Neural progenitor cell (in vitro differentiated cells): Measurements from ENCODE around the gene GABRA4. TPM values are rescaled to one million over a fixed set of nuclear protein-coding genes. Genes with fewer than 3 reads are reported as not detected.

ENCODE experiments used
- DNase-seq: peaks from one replicate; pipeline ENCODE4 v3.0.0-alpha.2; 2016; ENCODE audit warnings: low spot score
- H2AFZ ChIP-seq: fragments of 200-600 bp; sonication (generic); replicated peaks from 2 replicates; pipeline ENCODE4 v1.6.1; 2016; ENCODE audit warnings: antibody characterized with exemption
- H3F3A ChIP-seq: fragments of 200-600 bp; sonication (generic); 2 replicates; pipeline ENCODE4 v1.6.1; 2016; ENCODE audit warnings: antibody characterized with exemption, low read depth
- H3K27ac ChIP-seq: fragments of 200-600 bp; sonication (generic); 2 replicates; pipeline ENCODE4 v1.5.1; 2016; ENCODE audit warnings: mild to moderate bottlenecking
- H3K27me3 ChIP-seq: fragments of 200-600 bp; sonication (generic); 2 replicates; pipeline ENCODE4 v1.6.1; 2016; ENCODE audit warnings: mild to moderate bottlenecking, moderate library complexity
- H3K36me3 ChIP-seq: fragments of 200-600 bp; sonication (generic); 2 replicates; pipeline ENCODE4 v1.5.1; 2016
- H3K4me1 ChIP-seq: fragments of 200-600 bp; sonication (generic); 2 replicates; pipeline ENCODE4 v1.6.1; 2016; ENCODE audit warnings: mixed run types
- H3K4me2 ChIP-seq: fragments of 200-600 bp; sonication (generic); 2 replicates; pipeline ENCODE4 v1.6.1; 2016
- H3K4me3 ChIP-seq: fragments of 200-600 bp; sonication (generic); 2 replicates; pipeline ENCODE4 v1.5.1; 2016
- H3K79me2 ChIP-seq: fragments of 200-600 bp; sonication (generic); 2 replicates; pipeline ENCODE4 v1.6.1; 2016; ENCODE audit warnings: low read depth
- H3K9ac ChIP-seq: fragments of 200-600 bp; sonication (generic); 2 replicates; pipeline ENCODE4 v1.6.1; 2016
- H3K9me3 ChIP-seq: fragments of 200-600 bp; sonication (generic); 2 replicates; pipeline ENCODE4 v1.5.1; 2016; ENCODE audit warnings: low read depth
- H4K20me1 ChIP-seq: fragments of 200-600 bp; sonication (generic); 2 replicates; pipeline ENCODE4 v1.6.1; 2016; ENCODE audit warnings: low read depth
- H3K27ac Mint-ChIP-seq: 3 replicates; pipeline ENCODE4 v1.8.0; 2021; ENCODE audit warnings: mixed read lengths
- H3K27me3 Mint-ChIP-seq: 2 replicates; pipeline ENCODE4 v1.8.0; 2022; ENCODE audit warnings: low read depth, mild to moderate bottlenecking, inconsistent platforms, moderate library complexity, mixed read lengths; ENCODE audit not compliant: insufficient read depth
- H3K36me3 Mint-ChIP-seq: 3 replicates; pipeline ENCODE4 v1.8.0; 2021; ENCODE audit warnings: mixed read lengths
- H3K4me1 Mint-ChIP-seq: 3 replicates; pipeline ENCODE4 v1.8.0; 2021; ENCODE audit warnings: mixed read lengths
- H3K4me3 Mint-ChIP-seq: 3 replicates; pipeline ENCODE4 v1.8.0; 2021; ENCODE audit warnings: mild to moderate bottlenecking, moderate library complexity, mixed read lengths
- H3K9me3 Mint-ChIP-seq: 3 replicates; pipeline ENCODE4 v1.8.0; 2020; ENCODE audit warnings: mixed read lengths
- EZH2 ChIP-seq: fragments of 200-600 bp; sonication (generic); IDR thresholded peaks from 2 replicates; pipeline ENCODE4 v1.6.1; 2017; ENCODE audit warnings: antibody characterized with exemption, mild to moderate bottlenecking, moderate library complexity
- EZH2phosphoT487 ChIP-seq: fragments of 200-600 bp; sonication (generic); IDR thresholded peaks from 2 replicates; pipeline ENCODE4 v1.6.1; 2017; ENCODE audit warnings: antibody characterized with exemption
- total RNA-seq: library from RNA; depleted of rRNA; stranded (reverse); fragments of >200 nt; gene quantifications from 2 replicates; pipeline ENCODE4 v1.2.3, GENCODE V29; 2015; ENCODE audit warnings: low replicate concordance
- TF ChIP-seq, protein P1 (sequence below): fragments of 200-600 bp; sonication (generic); IDR thresholded peaks from 2 replicates; pipeline ENCODE4 v1.5.1; 2017; ENCODE audit warnings: antibody characterized with exemption, mild to moderate bottlenecking

Gene GABRA4
- total RNA-seq, 1 donor from 2014 or later, result not detected

DNA sequence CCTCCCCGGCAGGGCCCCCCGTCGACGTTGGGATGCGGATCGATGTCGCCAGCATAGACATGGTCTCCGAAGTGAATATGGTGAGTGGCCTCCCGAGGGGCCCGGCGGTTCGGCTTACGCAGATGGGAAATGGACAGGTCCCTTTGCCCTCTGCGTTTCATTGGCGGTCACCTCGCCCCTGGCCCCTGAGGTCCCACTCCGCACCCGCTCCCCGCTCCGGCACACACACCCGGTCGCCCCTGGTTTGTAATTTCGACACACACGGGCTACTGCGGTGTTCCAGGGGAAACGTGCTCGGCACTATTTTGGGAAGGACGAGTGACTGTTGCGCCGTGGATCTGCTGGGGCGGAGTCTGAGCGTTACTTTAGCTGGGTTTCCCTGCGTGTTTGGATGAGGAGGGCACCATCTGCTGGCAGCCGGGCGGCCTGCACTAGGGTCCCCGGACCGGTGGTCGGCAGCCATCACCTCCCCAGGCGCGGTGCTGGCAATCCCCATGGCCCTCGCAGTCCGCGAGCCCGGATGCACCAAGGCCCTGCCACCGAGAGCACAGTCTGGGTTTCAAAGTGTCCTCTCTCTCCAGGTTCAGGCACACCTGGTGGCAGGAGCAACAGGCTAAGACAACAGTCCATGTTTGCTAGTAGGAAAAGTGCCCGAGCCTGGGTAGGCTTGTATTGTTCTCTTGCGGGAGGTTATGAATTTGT is 39.2 kb upstream of the GABRA4 start:
- peak overlapping the region; percentile 99 for H2AFZ ChIP-seq
- H3K4me2 ChIP-seq, result peak overlapping the region; percentile 100
- Mint-ChIP-seq H3K9me3 (no peaks in the 10 kb centered on the region), H3K4me1 (peaks cover 7% of the 10 kb centered on the region), H3K27ac (no peak overlapping the region), H3K27me3 (peaks cover 8% of the 10 kb centered on the region), H3K4me3 (peak overlapping the region; percentile 84), H3K36me3 (no peaks in the 10 kb centered on the region)
- H3K4me1 ChIP-seq, result no peaks in the 10 kb centered on the region
- H3K27ac ChIP-seq, result no peak overlapping the region
- no peaks in the 10 kb centered on the region for H3K79me2 ChIP-seq
- DNase-seq, result peak; percentile 88
- no peaks in the 10 kb centered on the region for H3K9me3 ChIP-seq
- H4K20me1 ChIP-seq, result no peaks in the 10 kb centered on the region
- peak; percentile 35 for TF ChIP-seq EZH2
- no peak for TF ChIP-seq EZH2phosphoT487
- TF ChIP-seq, protein P1, sequence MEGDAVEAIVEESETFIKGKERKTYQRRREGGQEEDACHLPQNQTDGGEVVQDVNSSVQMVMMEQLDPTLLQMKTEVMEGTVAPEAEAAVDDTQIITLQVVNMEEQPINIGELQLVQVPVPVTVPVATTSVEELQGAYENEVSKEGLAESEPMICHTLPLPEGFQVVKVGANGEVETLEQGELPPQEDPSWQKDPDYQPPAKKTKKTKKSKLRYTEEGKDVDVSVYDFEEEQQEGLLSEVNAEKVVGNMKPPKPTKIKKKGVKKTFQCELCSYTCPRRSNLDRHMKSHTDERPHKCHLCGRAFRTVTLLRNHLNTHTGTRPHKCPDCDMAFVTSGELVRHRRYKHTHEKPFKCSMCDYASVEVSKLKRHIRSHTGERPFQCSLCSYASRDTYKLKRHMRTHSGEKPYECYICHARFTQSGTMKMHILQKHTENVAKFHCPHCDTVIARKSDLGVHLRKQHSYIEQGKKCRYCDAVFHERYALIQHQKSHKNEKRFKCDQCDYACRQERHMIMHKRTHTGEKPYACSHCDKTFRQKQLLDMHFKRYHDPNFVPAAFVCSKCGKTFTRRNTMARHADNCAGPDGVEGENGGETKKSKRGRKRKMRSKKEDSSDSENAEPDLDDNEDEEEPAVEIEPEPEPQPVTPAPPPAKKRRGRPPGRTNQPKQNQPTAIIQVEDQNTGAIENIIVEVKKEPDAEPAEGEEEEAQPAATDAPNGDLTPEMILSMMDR, result peak; percentile 87
- H3F3A ChIP-seq, result no peaks in the 10 kb centered on the region
- H3K4me3 ChIP-seq, result peak overlapping the region; percentile 56
- H3K36me3 ChIP-seq, result no peaks in the 10 kb centered on the region
- no peak overlapping the region for H3K9ac ChIP-seq
- H3K27me3 ChIP-seq, result peaks cover 50% of the 10 kb centered on the region

DNA sequence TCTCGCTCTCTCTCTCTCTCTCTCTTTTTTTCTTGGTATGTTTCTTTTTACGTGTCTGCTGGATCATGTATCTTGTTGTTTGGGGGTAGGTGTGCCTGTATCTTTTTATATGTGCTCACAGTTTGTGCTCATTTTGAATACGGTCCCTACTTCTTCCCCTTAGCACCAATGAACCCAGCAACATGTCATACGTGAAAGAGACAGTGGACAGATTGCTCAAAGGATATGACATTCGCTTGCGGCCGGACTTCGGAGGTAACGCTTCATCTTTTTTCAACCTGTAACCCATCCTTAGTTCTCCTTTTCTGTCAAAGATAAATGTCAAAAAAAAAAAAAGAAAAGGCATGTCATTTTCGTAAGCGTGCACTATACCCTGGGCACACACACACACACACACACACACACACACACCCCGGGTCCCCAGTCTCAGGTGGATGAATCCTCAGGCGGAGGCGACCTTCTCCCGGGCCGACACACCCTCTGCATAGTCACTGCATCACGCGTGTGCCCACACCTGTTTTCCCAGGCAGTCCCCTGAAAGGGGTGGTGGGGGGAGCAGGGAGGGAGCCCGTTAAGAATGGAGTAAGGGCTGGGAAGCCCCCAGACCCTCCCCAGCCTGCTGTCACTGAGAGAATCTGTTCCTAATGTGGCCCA is 38.5 kb upstream of the GABRA4 start:
- H3K27me3 Mint-ChIP-seq, result peaks cover 8% of the 10 kb centered on the region
- no peak for DNase-seq
- Histone ChIP-seq H3K9me3 (no peaks in the 10 kb centered on the region), H3K4me1 (no peaks in the 10 kb centered on the region), H4K20me1 (no peaks in the 10 kb centered on the region), H3K79me2 (no peaks in the 10 kb centered on the region), H3F3A (no peaks in the 10 kb centered on the region), H3K4me2 (peak overlapping the region; percentile 100), H3K27me3 (peaks cover 50% of the 10 kb centered on the region), H3K36me3 (no peaks in the 10 kb centered on the region), H3K9ac (no peak overlapping the region), H3K27ac (no peak overlapping the region), H3K4me3 (peak overlapping the region; percentile 56), H2AFZ (peak overlapping the region; percentile 99)
- peaks cover 7% of the 10 kb centered on the region for H3K4me1 Mint-ChIP-seq
- no peak overlapping the region for H3K27ac Mint-ChIP-seq
- TF ChIP-seq EZH2phosphoT487 (no peak), EZH2 (peak; percentile 27)
- TF ChIP-seq, protein P1, result no peak
- no peaks in the 10 kb centered on the region for H3K9me3 Mint-ChIP-seq
- peak overlapping the region; percentile 84 for H3K4me3 Mint-ChIP-seq
- H3K36me3 Mint-ChIP-seq, result no peaks in the 10 kb centered on the region

GRCh38 chr4:47031011-47031678 is 37.8 kb upstream of the GABRA4 start, which contains the start of gene GABRB1:
TSS of gene GABRB1 (plus strand) at chr4:47031567.
- Histone ChIP-seq H3K4me1 (no peaks in the 10 kb centered on the region), H2AFZ (peak within 1 kb of the TSS; percentile 99), H3K4me3 (peak within 1 kb of the TSS; percentile 56), H3F3A (no peaks in the 10 kb centered on the region), H3K9me3 (no peaks in the 10 kb centered on the region), H3K9ac (no peak within 1 kb of the TSS), H3K36me3 (no peaks in the 10 kb centered on the region), H3K27me3 (peaks cover 50% of the 10 kb centered on the region), H3K79me2 (no peaks in the 10 kb centered on the region), H3K27ac (no peak within 1 kb of the TSS), H4K20me1 (no peaks in the 10 kb centered on the region), H3K4me2 (peak within 1 kb of the TSS; percentile 100)
- Mint-ChIP-seq H3K9me3 (no peaks in the 10 kb centered on the region), H3K36me3 (no peaks in the 10 kb centered on the region), H3K27ac (no peak within 1 kb of the TSS), H3K4me1 (peaks cover 7% of the 10 kb centered on the region), H3K27me3 (peaks cover 8% of the 10 kb centered on the region), H3K4me3 (peak within 1 kb of the TSS; percentile 84)
- peak; percentile 81 for DNase-seq
- TF ChIP-seq, protein P1, result no peak
- no peak for TF ChIP-seq EZH2phosphoT487
- no peak for TF ChIP-seq EZH2
